Left renal pelvis (tissue), 4 donors: ENCODE measurements around the gene CCNY. TPM values are rescaled to one million over a fixed set of nuclear protein-coding genes. Genes with fewer than 3 reads are reported as not detected.

Source experiments
- DNase-seq, 4 donors: peaks; one replicate each; pipeline ENCODE4 v3.0.0-alpha.2; 2013; ENCODE audit warnings: low read depth in 4 of 4, low spot score in 3 of 4
- polyA plus RNA-seq, 4 donors: library from polyadenylated mRNA; unstranded; fragments of 120-200 nt; gene quantifications; one replicate each; pipeline ENCODE4 v1.2.1, GENCODE V29; 2013; ENCODE audit not compliant: insufficient read length in 4 of 4

The CCNY gene
- polyA plus RNA-seq, 4 donors: 91.7 to 114 (median 110) TPM

GRCh38 chr10:35423505-35424306, 87.4 kb downstream of the CCNY start:
- no peak for DNase-seq

GRCh38 chr10:35424680-35425285, 88.5 kb downstream of the CCNY start:
- no peak for DNase-seq

DNA sequence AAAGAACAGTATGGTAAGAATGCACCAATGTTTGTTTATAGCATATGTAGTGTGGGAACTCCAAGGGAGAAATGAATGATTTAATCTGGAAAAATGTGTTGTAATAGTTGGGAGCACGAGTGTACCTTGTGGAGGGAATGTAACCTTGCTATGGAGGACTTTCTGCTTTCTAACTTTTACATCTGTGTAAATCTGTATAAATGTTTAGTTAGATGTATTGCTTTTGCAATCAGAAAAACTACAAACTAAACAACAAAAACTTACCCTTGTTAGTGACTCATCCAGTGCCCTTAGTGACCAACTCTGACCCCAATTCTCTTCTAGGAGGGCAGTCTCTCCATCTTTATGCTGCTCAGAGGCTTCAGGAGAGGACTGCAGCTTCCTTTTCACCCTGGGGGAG, 89.3 kb downstream of the CCNY start:
- no peak for DNase-seq

DNA sequence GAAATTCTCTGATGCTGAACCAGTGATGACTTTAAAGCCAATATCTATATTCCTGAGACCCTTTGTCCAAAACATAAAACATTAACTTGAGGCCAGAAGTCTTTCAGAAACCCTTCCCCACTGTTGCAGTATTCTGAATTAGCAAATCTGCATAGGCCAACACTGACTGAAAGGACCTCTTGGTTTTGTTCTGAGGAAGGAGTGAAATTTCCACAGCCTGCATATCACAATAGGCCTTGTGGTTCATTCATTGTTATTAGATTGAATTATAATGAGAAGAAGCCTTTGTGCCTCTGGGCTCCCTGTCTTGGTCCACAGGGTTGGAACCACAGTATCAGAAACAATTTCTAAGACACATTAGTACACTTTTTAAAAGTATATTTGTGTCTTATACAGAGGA, 90.3 kb downstream of the CCNY start:
- no peak for DNase-seq

- DNase-seq: no peak
These were observed 91.2 kb downstream of the CCNY start for GRCh38 chr10:35427543-35427942.

- no peak for DNase-seq
These were observed 92.2 kb downstream of the CCNY start for GRCh38 chr10:35428521-35428920.

GRCh38 chr10:35432781-35433338, 96.6 kb downstream of the CCNY start:
- no peak for DNase-seq

GRCh38 chr10:35433851-35434426, 97.6 kb downstream of the CCNY start:
- no peak for DNase-seq

DNA sequence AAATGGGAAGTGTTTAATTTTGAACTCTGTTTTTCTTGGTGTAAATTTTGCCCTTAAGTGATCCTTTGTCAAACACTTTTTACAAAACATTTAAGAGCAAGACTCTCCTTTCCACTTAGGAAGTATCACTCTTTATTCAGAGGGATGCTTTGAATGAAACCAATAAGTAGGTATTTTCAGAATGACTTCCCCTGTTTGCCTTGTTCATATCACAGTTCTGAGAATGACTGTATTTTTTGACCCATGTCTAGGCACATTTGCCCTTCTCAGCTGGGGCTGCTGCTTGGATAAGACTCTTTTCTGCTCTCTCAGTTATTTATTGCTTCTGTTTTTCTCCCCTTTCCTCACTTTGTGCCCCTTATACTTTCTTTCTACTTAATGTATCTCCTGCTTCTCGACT, 98.2 kb downstream of the CCNY start:
- no peak for DNase-seq

- DNase-seq: no peak
These were observed 99.5 kb downstream of the CCNY start for GRCh38 chr10:35435824-35436223.

GRCh38 chr10:35437829-35438228, 101.5 kb downstream of the CCNY start:
- no peak for DNase-seq

- no peak for DNase-seq
These were observed 102.6 kb downstream of the CCNY start for GRCh38 chr10:35438718-35439571.

DNA sequence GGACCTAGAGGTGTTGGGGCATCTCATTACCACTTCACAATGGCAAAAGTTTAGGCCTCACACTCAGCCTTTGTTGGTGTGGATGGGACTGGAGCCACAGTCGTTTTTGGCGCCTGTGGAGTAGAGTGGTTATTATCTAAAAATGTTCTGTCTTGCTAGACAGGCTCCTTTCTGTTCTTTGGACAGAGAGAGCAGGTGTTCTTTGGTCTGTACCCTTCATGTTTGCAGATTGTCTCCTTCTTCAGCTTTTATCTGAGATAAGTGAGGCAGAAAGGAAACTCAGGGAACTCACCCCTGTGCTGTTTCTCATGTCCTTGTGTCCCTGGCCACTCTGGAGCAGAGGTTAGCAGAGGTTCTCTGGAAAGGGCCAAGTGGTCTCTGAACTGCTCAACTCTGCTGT, 103.7 kb downstream of the CCNY start:
- no peak for DNase-seq

DNA sequence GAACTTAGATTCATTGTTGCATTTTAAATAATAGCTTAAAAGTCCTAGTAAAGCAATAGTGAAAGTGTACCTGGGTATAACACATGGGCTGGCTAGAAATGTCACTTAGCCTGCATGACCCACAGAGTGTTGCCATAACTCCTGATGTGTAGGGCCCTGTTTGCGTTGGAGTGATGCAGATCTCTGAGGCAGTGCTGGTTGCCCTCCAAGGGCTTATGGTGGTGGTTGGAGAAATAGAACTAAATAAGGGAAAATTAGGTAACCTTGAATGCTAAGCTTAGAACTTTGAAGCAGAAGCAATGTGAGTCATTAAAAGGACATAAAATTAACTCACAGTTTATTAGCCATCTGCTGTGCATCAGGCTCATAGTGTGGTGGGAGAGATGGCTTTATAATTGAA, 105.7 kb downstream of the CCNY start:
- DNase-seq: no peak

DNA sequence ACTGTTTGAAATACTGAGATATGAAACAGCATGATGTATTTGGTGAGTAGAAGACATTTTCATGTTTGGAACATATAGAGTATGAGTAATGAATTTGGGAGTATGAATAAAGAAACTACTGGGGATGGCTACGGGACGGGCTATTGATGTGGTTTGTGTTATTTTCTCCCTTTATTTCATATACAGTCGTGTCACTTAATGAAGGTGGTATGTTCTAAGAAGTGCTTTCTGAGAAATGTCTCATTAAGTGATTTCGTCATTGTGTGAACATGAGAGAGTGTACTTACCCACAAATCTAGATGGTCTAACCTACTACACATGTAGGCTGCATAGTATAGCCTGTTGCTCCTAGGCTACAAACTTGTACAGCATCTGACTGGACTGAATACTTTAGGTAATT, 106.3 kb downstream of the CCNY start:
- DNase-seq: no peak

DNA sequence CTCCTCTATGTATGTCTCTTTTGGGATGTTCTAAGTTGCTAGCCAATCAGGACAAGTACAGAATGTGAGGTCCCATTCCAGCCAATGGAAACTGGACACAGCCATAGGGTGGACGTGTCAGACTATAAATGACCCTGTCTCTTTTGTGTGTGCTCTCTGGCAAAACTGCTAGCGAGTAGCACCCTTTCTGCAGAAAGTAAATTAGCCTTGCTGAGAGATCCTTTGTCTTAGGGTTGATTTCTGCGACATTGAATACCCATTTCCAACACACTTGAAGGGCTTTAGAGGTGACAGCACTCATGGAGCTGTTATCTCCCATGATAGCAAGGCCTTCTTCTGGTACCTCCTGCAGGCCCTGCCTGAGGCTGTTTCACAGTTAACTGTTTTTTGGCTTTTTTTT, 107.5 kb downstream of the CCNY start:
- no peak for DNase-seq

DNA sequence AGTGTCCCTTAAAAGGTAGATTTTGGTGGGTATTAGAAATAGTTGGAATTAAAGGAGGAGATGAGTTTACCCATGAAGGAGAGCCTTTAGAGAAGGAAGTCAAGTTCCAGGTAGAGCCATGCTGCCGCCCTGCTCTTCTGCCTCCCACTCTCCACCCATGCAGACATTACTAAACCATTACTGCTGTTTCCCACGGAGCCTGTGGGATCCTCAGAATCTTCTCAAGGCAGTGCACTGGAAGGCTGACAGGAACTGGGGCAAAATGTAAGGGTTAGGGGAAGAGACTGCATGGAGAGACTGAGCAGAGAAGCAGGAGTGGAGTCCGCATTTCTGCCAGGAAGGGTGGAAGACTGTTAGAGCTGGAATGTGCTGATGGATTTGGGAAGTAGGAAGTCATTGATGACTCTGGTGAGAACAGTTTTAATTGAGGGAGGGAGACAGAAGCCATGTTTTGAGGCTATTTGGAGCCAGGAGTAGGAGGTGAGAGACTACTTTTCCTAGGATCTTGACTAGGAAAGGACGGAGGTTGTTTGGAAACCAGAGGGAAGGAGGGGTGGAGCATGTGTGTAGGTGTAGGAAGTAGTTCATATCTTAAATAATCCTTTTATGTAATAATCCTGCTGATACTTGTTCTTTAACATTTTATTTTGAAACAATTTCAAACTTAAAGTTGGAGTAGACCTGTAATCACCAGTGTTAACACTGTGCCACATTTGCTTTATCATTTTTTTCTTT, 109.0 kb downstream of the CCNY start:
- no peak for DNase-seq

GRCh38 chr10:35446439-35446838, 110.1 kb downstream of the CCNY start:
- DNase-seq: no peak

GRCh38 chr10:35447693-35448407, 111.5 kb downstream of the CCNY start:
- no peak for DNase-seq
